GM19025 (cell line): ENCODE measurements around the gene THRB.

Experiments used
- ATAC-seq: cut with Tn5 transposase; IDR thresholded peaks from one replicate; pipeline ENCODE4 v1.9.1; 2021; ENCODE audit warnings: mild to moderate bottlenecking, low read depth, moderate library complexity; ENCODE audit not compliant: unreplicated experiment

THRB gene

GRCh38 chr3:24087469-24087868 lies 407.2 kb downstream of the THRB start:
- ATAC-seq, result no peak

- no peak for ATAC-seq
Observed at GRCh38 chr3:24086617-24087404, 407.8 kb downstream of the THRB start.

- ATAC-seq, result no peak
Observed at GRCh38 chr3:24086206-24086605, 408.4 kb downstream of the THRB start.

- no peak for ATAC-seq
Observed at GRCh38 chr3:24072193-24072592, 422.5 kb downstream of the THRB start.

GRCh38 chr3:24069045-24069444 lies 425.6 kb downstream of the THRB start:
- no peak for ATAC-seq

GRCh38 chr3:24067483-24067882 lies 427.2 kb downstream of the THRB start:
- ATAC-seq, result no peak
